A549 (cell line): ENCODE data around the gene UPF2. TPM values are rescaled to one million over a fixed set of nuclear protein-coding genes. Genes with fewer than 3 reads are reported as not detected.
"Not testable (repeated sequence)": the region's sequence is repeated elsewhere in the genome, so short reads cannot be mapped to it uniquely, and the experiment has no call there.

ENCODE experiments used
- ATAC-seq, 2 experiments: fragments of 200-7000 bp in 1 of 2; fragments of >200 bp in 1 of 2; cut with Nextera tagmentation in 1 of 2; cut with Tn5 transposase in 1 of 2; 3 replicates each; pipeline versions ENCODE4 v1.8.0 to v1.9.1; 2018 to 2020; ENCODE audit warnings: mild to moderate bottlenecking in 1 of 2, moderate library complexity in 1 of 2
- CTCF ChIA-PET: fragments of 300-600 bp; sonication (Branson Sonifier 250); formaldehyde crosslinking; extraction: SDS; loops from one replicate; lab custom pipeline; 2021; ENCODE audit warnings: antibody characterized with exemption, inconsistent platforms; lab: Yijun Ruan, JAX
- POLR2A ChIA-PET: fragments of 350-600 bp; formaldehyde crosslinking; extraction: SDS; loops from one replicate; lab custom pipeline; 2021; ENCODE audit warnings: antibody characterized with exemption, inconsistent platforms; lab: Yijun Ruan, JAX
- DNase-seq, 2 experiments: peaks; one replicate each; pipeline versions ENCODE4 v3.0.0 to v3.0.0-alpha.2; 2011 to 2016; ENCODE audit warnings: low read depth in 1 of 2, low spot score in 1 of 2
- FAIRE-seq: peaks from 2 replicates; lab custom pipeline; 2011; peaks lifted over from hg19 to GRCh38; lab: Jason Lieb, UNC
- H3K27ac ChIP-seq, 2 experiments: fragments of >200 bp; sonication (Bioruptor Twin); formaldehyde crosslinking; 3 replicates each; pipeline ENCODE4 v1.5.1; 2016 to 2017
- H3K4me1 ChIP-seq: fragments of >200 bp; sonication (Bioruptor Twin); formaldehyde crosslinking; 3 replicates; pipeline ENCODE4 v1.6.1; 2016
- H3K4me2 ChIP-seq: fragments of >200 bp; sonication (Bioruptor Twin); formaldehyde crosslinking; 3 replicates; pipeline ENCODE4 v1.6.1; 2016
- H3K4me3 ChIP-seq: fragments of >200 bp; sonication (Bioruptor Twin); formaldehyde crosslinking; 3 replicates; pipeline ENCODE4 v1.5.1; 2016
- H3K9me3 ChIP-seq: fragments of >200 bp; sonication (Bioruptor Twin); formaldehyde crosslinking; 3 replicates; pipeline ENCODE4 v1.6.1; 2016
- ATOH8 ChIP-seq: fragments of 250-450 bp; sonication (Bioruptor Pico); IDR thresholded peaks from 2 replicates; pipeline ENCODE4 v1.5.0; 2020; ENCODE audit warnings: low read depth, mild to moderate bottlenecking, moderate library complexity
- CBX2 ChIP-seq: fragments of 200-600 bp; sonication (generic); IDR thresholded peaks from 2 replicates; pipeline ENCODE4 v1.6.1; 2016; ENCODE audit warnings: low read depth, mild to moderate bottlenecking, borderline replicate concordance
- CHD4 ChIP-seq: fragments of 200-600 bp; sonication (generic); IDR thresholded peaks from 2 replicates; pipeline ENCODE4 v1.6.1; 2016; ENCODE audit warnings: antibody characterized with exemption, mild to moderate bottlenecking, borderline replicate concordance
- CTCF ChIP-seq: fragments of >200 bp; sonication (Bioruptor Twin); formaldehyde crosslinking; IDR thresholded peaks from 3 replicates; pipeline ENCODE4 v1.5.1; 2016
- EHF ChIP-seq: fragments of 250-450 bp; sonication (Bioruptor Pico); IDR thresholded peaks from 2 replicates; pipeline ENCODE4 v1.5.0; 2020; ENCODE audit warnings: mild to moderate bottlenecking
- FOSL2 ChIP-seq, 2 experiments: fragments of 450-650 bp in 1 of 2; fragments of >200 bp in 1 of 2; sonication (Bioruptor Twin) in 1 of 2; formaldehyde crosslinking; IDR thresholded peaks; 2 replicates each; pipeline versions ENCODE4 v1.5.0 to v1.6.1; 2016 to 2020; ENCODE audit warnings: mild to moderate bottlenecking in 1 of 2, moderate library complexity in 1 of 2
- FOXS1 ChIP-seq: fragments of 250-450 bp; sonication (Bioruptor Pico); IDR thresholded peaks from 2 replicates; pipeline ENCODE4 v1.5.0; 2020; ENCODE audit warnings: mild to moderate bottlenecking, moderate library complexity
- HES2 ChIP-seq: fragments of >200 bp; sonication (Bioruptor Twin); formaldehyde crosslinking; IDR thresholded peaks from 2 replicates; pipeline ENCODE4 v1.6.1; 2016
- HEYL ChIP-seq: fragments of 250-450 bp; sonication (Bioruptor Pico); IDR thresholded peaks from 2 replicates; pipeline ENCODE4 v1.8.0; 2021; ENCODE audit warnings: mild to moderate bottlenecking, moderate library complexity
- HMGXB4 ChIP-seq: fragments of 250-450 bp; sonication (Bioruptor Pico); IDR thresholded peaks from 2 replicates; pipeline ENCODE4 v1.5.0; 2021; ENCODE audit warnings: mild to moderate bottlenecking, moderate library complexity, borderline replicate concordance
- HOXB13 ChIP-seq: fragments of 250-450 bp; sonication (Bioruptor Pico); IDR thresholded peaks from 2 replicates; pipeline ENCODE4 v1.5.0; 2020; ENCODE audit warnings: low read depth, mild to moderate bottlenecking, moderate library complexity
- HOXB5 ChIP-seq: fragments of 250-450 bp; sonication (Bioruptor Pico); IDR thresholded peaks from 2 replicates; pipeline ENCODE4 v1.5.0; 2020; ENCODE audit warnings: mild to moderate bottlenecking, moderate library complexity
- KDM5A ChIP-seq: fragments of 200-600 bp; sonication (generic); IDR thresholded peaks from 2 replicates; pipeline ENCODE4 v1.6.1; 2016; ENCODE audit warnings: antibody characterized with exemption, mild to moderate bottlenecking
- MYC ChIP-seq: IDR thresholded peaks from 2 replicates; pipeline ENCODE4 v1.6.1; 2012; ENCODE audit warnings: mild to moderate bottlenecking, inconsistent platforms, low read length, improper control_type of control experiment, borderline replicate concordance
- NPAS2 ChIP-seq: fragments of 250-450 bp; sonication (Bioruptor Pico); IDR thresholded peaks from 2 replicates; pipeline ENCODE4 v1.8.0; 2022; ENCODE audit warnings: mild to moderate bottlenecking, moderate library complexity, borderline replicate concordance
- NR3C1 ChIP-seq: fragments of >200 bp; sonication (Bioruptor Twin); formaldehyde crosslinking; IDR thresholded peaks from 3 replicates; pipeline ENCODE4 v1.6.1; 2017
- RAD21 ChIP-seq, 2 experiments: fragments of >200 bp in 1 of 2; sonication (Bioruptor Twin) in 1 of 2; formaldehyde crosslinking in 1 of 2; IDR thresholded peaks in 1 of 2; conservative IDR thresholded peaks in 1 of 2; 2 replicates in 1 of 2; 3 replicates in 1 of 2; pipeline ENCODE4 v1.6.1; 2012 to 2018; ENCODE audit warnings: inconsistent platforms in 1 of 2
- RFX5 ChIP-seq: fragments of 450-650 bp; IDR thresholded peaks from 2 replicates; pipeline ENCODE4 v1.7.1; 2014; ENCODE audit warnings: antibody characterized with exemption, mild to moderate bottlenecking, moderate library complexity
- TFCP2L1 ChIP-seq: fragments of 250-450 bp; sonication (Bioruptor Pico); IDR thresholded peaks from 2 replicates; pipeline ENCODE4 v1.5.0; 2021; ENCODE audit warnings: mild to moderate bottlenecking
- TP53 ChIP-seq: fragments of 250-450 bp; sonication (Bioruptor Pico); IDR thresholded peaks from 2 replicates; pipeline ENCODE4 v1.5.0; 2021; ENCODE audit warnings: mild to moderate bottlenecking, moderate library complexity
- USF2 ChIP-seq: fragments of 450-650 bp; IDR thresholded peaks from 2 replicates; pipeline ENCODE4 v1.6.1; 2014; ENCODE audit warnings: antibody characterized with exemption
- ZC3H11A ChIP-seq: fragments of 450-650 bp; IDR thresholded peaks from 2 replicates; pipeline ENCODE4 v1.6.1; 2014; ENCODE audit warnings: antibody characterized with exemption, mild to moderate bottlenecking
- ZFP36 ChIP-seq: fragments of 450-650 bp; IDR thresholded peaks from 2 replicates; pipeline ENCODE4 v1.6.1; 2014; ENCODE audit warnings: borderline replicate concordance; ENCODE audit not compliant: partially characterized antibody
- ZNF302 ChIP-seq: fragments of 250-450 bp; sonication (Bioruptor Pico); IDR thresholded peaks from 2 replicates; pipeline ENCODE4 v1.9.0; 2021; ENCODE audit warnings: inconsistent platforms, mild to moderate bottlenecking, moderate library complexity
- ZSCAN20 ChIP-seq: fragments of 250-450 bp; sonication (Bioruptor Pico); IDR thresholded peaks from 2 replicates; pipeline ENCODE4 v1.8.0; 2022; ENCODE audit warnings: mild to moderate bottlenecking, moderate library complexity
- WGBS: methylation state at CpG from one replicate; pipeline ENCODE4 v1.1.6; 2017; ENCODE audit errors: missing lambda C conversion rate; 5-methylcytosine and 5-hydroxymethylcytosine counted together
- polyA plus RNA-seq, 4 experiments: library from polyadenylated mRNA; depleted of rRNA in 3 of 4; stranded (reverse); fragments of >200 nt; fragmentation: RNase III in 1 of 4; extraction: RNeasy Plus Mini Kit Qiagen cat#74134 plus additional on column Dnase treatment in 1 of 4; gene quantifications; 2 replicates in 3 of 4; 3 replicates in 1 of 4; pipeline ENCODE4 v1.2.3, GENCODE V29; 2011 to 2017

The UPF2 gene
- polyA plus RNA-seq, 2 of the 4 experiments (the other 2 are of a cell fraction) = 16.5 to 21.6 TPM

- H3K27ac ChIP-seq, H3K4me3 ChIP-seq, H3K4me1 ChIP-seq, POLR2A ChIA-PET, DNase-seq, H3K4me2 ChIP-seq, FAIRE-seq, ATAC-seq: not testable (repeated sequence)
- WGBS = 97% methylated on average over 6 of the region's 6 CpGs
- H3K9me3 ChIP-seq = peaks cover 20% of the 10 kb centered on the region
- CTCF ChIA-PET = interaction anchor here (1.3 kb wide), 1 partner anchor 27 kb away, joined by 4 read pairs; no protein-coding TSS in a partner anchor
Observed at GRCh38 chr10:12013391-12013790, 29.2 kb downstream of the UPF2 start.

GRCh38 chr10:12010353-12010752 lies 32.3 kb downstream of the UPF2 start:
- ATAC-seq (no peak), DNase-seq (no peak), FAIRE-seq (peak; percentile 79)
- Histone ChIP-seq H3K9me3 (peaks cover 20% of the 10 kb centered on the region), H3K4me3 (no peak overlapping the region), H3K4me2 (no peak overlapping the region), H3K4me1 (no peaks in the 10 kb centered on the region), H3K27ac (no peak overlapping the region)
- CTCF ChIA-PET = interaction anchor here (1.5 to 2.9 kb wide), 2 partner anchors 11 to 24 kb away, joined by 3 to 8 read pairs; no protein-coding TSS in a partner anchor
- POLR2A ChIA-PET = no interaction called here
- 92% methylated on average over 4 of the region's 4 CpGs for WGBS
- TF ChIP-seq ZFP36 (no peak), USF2 (no peak), CBX2 (no peak), NPAS2 (no peak), MYC (no peak), ZC3H11A (no peak), HOXB13 (CRISPR knock-in tag) (no peak), FOXS1 (CRISPR knock-in tag) (no peak), FOSL2 (IDR thresholded peaks at IDR 0.05) (no peak), FOSL2 (CRISPR knock-in tag; IDR thresholded peaks at IDR 0.05) (no peak), KDM5A (no peak), NR3C1 (no peak), TFCP2L1 (CRISPR knock-in tag) (no peak), HEYL (CRISPR knock-in tag) (no peak), ZNF302 (CRISPR knock-in tag) (no peak), RAD21 (conservative IDR thresholded peaks at IDR 0.05 in 1 of 2, IDR thresholded peaks at IDR 0.05 in 1 of 2) (no peak), ZSCAN20 (CRISPR knock-in tag) (no peak)

- H3K9me3 ChIP-seq = peaks cover 20% of the 10 kb centered on the region
- POLR2A ChIA-PET, ATAC-seq, DNase-seq, H3K4me3 ChIP-seq, H3K27ac ChIP-seq, H3K4me2 ChIP-seq, FAIRE-seq, H3K4me1 ChIP-seq: not testable (repeated sequence)
- CTCF ChIA-PET = interaction anchor here (1.2 to 2.2 kb wide), 3 partner anchors 8 to 23 kb away, joined by 3 to 6 read pairs (median 3); no protein-coding TSS in a partner anchor
- TF ChIP-seq CHD4 = 0 out of 2 replicates have a peak, but pooled peaks have one; percentile 40
Observed at GRCh38 chr10:12008842-12009241, 33.8 kb downstream of the UPF2 start.

- DNase-seq (no peak), ATAC-seq (no peak), FAIRE-seq (no peak)
- ChIA-PET POLR2A (no interaction called here), CTCF (interaction anchor here (1.2 to 2.2 kb wide), 3 partner anchors 12 to 21 kb away, joined by 3 to 6 read pairs (median 3); no protein-coding TSS in a partner anchor)
- 92% methylated on average over 4 of the region's 4 CpGs for WGBS
- no peaks in the 10 kb centered on the region for H3K4me1 ChIP-seq
- H3K9me3 ChIP-seq = peaks cover 20% of the 10 kb centered on the region
- H3K4me3 ChIP-seq = no peak overlapping the region
- no peak overlapping the region for H3K27ac ChIP-seq
- no peak overlapping the region for H3K4me2 ChIP-seq
- TF ChIP-seq EHF = no peak
- TF ChIP-seq ATOH8 (CRISPR knock-in tag) = no peak
- TF ChIP-seq HOXB5 (CRISPR knock-in tag) = no peak
- no peak for TF ChIP-seq CTCF
- TF ChIP-seq RFX5 = no peak
- no peak for TF ChIP-seq TFCP2L1 (CRISPR knock-in tag)
- no peak for TF ChIP-seq TP53 (CRISPR knock-in tag)
- TF ChIP-seq ZSCAN20 (CRISPR knock-in tag) = no peak
- TF ChIP-seq HMGXB4 (CRISPR knock-in tag) = no peak
- no peak for TF ChIP-seq HES2
Observed at GRCh38 chr10:12006671-12007070, 35.9 kb downstream of the UPF2 start.
